KBM-7 (cell line): Measurements from ENCODE around the gene NEK6.

Experiments
- DNase-seq: peaks from one replicate; pipeline ENCODE4 v3.0.0-alpha.2; 2015
- in situ Hi-C: fragments of 300-500 bp; cut with MboI; formaldehyde crosslinking; loops from 2 replicates; pipeline ENCODE4 v1.14.3; 2020; ENCODE audit warnings: low sequenced_read_pairs, low pct_unique_long_range_greater_than_20kb, mixed read lengths

NEK6 gene

GRCh38 chr9:124346347-124347163 is 88.8 kb downstream of the NEK6 start:
- DNase-seq, result no peak
- in situ Hi-C loops, result no loop called here

DNA sequence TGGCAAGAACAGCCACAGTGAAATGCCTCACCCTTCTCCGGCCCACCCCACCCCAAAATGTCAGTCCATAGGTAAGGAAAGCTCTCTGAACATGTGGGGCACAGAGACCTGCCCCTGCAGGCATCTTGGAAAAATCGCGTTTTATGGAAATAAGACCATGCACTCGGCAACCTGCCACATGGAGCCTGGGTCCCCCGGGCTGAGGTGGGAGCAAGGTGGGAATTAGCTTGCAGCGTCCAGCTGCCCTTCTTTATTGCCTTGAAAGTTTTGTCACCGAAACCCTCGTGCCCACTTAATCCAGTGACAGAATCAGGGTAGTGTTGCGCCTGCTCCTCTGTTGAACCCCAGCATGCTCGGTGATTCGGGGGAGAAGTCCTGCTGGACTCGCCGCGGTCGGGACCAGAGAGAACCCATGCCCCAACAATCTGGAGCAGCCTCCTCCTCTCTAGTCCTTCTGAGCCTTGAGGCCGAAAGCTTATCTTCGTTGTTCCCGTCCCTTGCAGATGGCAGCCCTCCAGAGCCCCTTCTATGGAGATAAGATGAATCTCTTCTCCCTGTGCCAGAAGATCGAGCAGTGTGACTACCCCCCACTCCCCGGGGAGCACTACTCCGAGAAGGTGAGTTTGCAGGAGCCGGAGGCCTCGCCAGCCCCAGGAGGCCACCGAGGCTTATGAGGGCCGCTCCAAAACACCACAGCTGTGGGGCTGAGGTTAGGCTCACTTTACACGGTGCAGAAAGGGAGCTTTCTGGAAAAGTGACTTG is 89.6 kb downstream of the NEK6 start:
- DNase-seq, result no peak

GRCh38 chr9:124347968-124348358 is 90.2 kb downstream of the NEK6 start:
- DNase-seq, result no peak
- in situ Hi-C loops, result no loop called here

More for the DNA sequence above, 89.6 kb downstream of the NEK6 start:
- in situ Hi-C loops, result no loop called here

DNA sequence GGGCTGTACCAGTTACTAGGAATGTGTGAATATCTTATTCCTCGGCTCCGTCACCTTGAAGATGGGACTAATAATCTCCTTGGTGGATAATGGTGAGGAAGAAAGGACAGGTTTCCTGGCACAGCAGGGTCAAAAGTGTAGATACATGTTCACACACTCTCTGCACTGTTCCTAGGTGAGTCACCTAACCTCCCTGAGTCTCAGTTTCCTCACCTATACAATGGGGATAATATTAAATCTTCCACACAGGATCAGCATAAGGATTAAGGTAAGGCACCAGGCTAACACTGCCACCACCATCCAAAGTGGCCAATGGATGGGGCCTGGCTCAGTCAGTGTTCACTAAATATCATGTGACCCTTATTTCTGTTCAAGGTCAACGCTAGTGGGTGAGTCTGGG is 90.6 kb downstream of the NEK6 start:
- in situ Hi-C loops, result no loop called here
- no peak for DNase-seq

DNA sequence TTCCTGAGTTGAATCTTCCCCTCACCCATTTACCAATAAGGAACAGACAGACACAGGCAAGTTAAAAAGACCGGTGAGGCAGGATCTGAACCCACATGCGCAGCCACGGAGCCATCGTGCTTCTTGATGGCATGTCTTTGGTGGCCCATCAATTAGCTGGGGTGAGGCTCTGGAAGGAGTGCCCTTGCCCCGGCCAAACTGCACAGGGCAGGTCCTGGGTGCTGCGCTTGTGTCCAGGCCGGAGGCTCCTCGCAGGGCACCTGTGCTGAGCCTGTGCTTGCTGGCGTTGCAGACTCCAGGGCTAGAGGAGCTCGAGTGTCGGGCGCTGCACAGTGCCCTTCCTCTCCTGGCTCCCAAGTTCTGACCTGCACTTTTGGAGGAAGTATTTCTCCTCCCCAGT is 91.1 kb downstream of the NEK6 start:
- no peak for DNase-seq
- in situ Hi-C loops, result no loop called here

DNA sequence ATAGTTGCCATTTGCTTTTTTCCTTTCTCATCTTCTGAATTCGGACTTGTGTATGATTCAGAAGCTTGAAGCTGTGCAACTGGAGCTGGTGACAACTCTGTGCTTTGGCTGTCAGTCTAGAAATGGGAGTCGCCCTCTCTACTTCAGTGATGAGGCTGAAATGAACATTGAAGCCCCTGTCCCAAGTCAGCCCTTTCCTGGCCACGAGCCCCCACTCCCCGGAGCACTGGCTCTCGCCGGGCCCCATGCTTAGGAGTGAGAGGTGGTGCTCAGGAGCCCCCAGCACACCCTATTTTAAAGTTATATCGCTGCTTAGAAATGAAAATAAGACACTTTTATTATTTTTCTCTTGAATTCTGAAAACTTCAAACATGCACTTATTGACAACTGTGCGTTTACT is 91.5 kb downstream of the NEK6 start:
- no peak for DNase-seq
- in situ Hi-C loops, result no loop called here

DNA sequence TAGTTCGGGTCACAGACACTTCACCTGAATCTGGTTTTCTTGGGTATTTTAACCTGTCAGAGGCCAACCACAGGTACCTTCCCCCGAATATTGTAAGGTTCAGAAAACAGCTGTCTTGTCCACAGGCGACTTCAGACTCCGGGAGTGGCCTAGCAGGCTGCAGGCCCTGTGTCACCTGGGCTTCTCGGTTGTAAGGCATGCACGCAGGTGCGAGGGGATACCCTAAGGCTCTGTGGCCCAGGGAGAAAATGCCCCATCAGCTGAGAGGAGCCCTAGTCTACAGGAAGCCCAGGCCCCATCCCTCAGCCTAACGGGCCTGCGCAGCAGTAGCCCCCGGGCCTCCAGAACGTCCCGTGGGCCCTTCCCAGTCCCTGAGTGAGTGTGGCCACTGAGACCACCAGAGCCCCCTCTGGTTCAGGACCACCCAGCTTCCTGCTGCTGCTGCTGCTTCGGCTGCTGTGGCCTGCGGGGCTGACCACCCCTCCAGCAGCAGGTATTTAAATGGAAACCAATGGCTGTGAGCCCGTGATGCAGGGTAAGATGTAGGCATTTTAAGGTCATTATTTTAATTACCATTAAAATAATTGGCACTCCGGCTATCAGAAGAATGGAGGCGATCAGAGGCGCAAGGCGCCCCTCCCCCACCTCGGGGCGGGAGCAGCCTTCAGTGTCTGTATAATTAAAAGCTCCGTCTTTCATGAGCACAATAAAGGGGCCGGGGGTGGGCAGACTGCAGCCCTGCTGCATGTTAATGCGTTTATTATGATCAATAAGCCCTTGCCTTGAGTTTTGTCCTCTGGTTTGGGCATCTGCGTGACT is 92.1 kb downstream of the NEK6 start:
- DNase-seq, result no peak
- in situ Hi-C loops, result no loop called here

GRCh38 chr9:124350494-124351263 is 92.9 kb downstream of the NEK6 start:
- no peak for DNase-seq
- in situ Hi-C loops, result no loop called here

DNA sequence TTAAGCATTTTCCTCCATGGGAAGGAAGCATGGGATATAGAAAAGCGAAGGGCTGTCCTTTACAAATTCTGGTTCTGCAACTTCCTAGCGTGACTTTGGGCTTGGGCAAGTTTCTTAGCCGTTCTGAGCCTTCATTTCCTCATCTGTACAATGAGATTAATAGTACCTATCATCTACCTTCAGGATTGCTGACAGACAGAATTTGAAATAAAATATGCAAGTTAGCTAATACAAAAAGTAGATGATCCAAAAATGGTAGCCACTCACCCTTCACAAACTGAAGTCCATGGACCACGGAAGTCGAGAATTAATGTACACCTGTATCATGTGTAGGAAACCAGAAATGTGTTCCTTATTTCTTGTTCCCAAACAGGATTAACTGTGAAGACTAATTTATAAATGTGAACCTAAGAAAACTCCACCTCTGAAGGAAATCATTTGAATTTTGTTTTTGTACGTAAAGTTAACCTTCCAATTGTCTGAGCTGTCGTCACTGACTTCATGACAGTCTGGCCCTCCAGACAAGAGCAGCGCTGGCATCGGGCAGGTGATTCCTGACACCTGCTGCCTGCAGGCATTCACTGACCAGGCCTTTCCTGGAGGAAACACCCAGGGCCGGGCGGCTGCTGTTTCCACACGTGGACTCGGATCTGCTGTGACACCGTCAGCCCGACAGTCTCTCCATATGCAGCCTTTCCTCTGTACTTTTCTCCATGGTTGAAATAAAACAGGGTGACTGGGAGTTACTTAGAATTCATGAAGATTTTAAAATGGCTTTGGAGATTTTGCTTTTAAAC is 94.1 kb downstream of the NEK6 start:
- in situ Hi-C loops, result no loop called here
- no peak for DNase-seq

GRCh38 chr9:124352616-124353015 is 94.9 kb downstream of the NEK6 start:
- no peak for DNase-seq
- in situ Hi-C loops, result no loop called here

- in situ Hi-C loops, result no loop called here
- no peak for DNase-seq
These were observed 95.5 kb downstream of the NEK6 start for GRCh38 chr9:124353166-124353768.

DNA sequence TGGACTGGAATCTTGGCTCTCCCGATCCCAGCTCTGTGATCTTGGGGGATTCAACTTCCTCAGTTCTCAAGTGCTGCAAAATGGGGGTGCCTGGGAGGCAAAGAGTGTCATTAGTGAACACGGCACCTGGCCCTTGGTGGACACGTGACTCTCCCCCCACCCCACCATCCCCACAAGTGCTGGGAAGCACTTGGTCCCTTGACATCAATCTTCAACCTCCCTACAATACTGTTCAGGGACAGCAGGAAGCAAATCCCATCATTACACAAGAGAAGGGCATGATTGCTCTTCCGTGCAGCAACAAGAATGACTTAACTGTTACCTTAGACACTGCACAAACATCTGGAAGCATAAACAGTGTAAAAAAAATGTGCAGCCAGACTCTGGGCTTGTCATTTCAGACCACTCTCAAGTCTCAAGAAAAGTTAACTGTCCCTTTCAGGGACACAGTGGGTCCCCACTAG is 96.1 kb downstream of the NEK6 start:
- in situ Hi-C loops, result no loop called here
- no peak for DNase-seq

GRCh38 chr9:124354346-124355038 is 96.7 kb downstream of the NEK6 start:
- in situ Hi-C loops, result no loop called here
- DNase-seq, result no peak

GRCh38 chr9:124355039-124355940 is 97.5 kb downstream of the NEK6 start:
- DNase-seq, result no peak
- in situ Hi-C loops, result no loop called here

- no peak for DNase-seq
- in situ Hi-C loops, result no loop called here
These were observed 98.4 kb downstream of the NEK6 start for GRCh38 chr9:124355941-124356744.
